Mesendoderm (in vitro differentiated cells): ENCODE data around the gene P2RY6.
A peak's percentile ranks its signal among the peaks of the same experiment; 100 is the strongest.

ENCODE experiments used
- DNase-seq: peaks from one replicate; pipeline ENCODE4 v3.0.0; 2013
- H2AK5ac ChIP-seq: 2 replicates; pipeline ENCODE4 v1.6.1; 2013; ENCODE audit warnings: low read length, inconsistent platforms
- H2BK120ac ChIP-seq: 2 replicates; pipeline ENCODE4 v1.6.1; 2013; ENCODE audit warnings: low read depth, mild to moderate bottlenecking, low read length, moderate library complexity, mixed read lengths
- H2BK15ac ChIP-seq: replicated peaks from 2 replicates; pipeline ENCODE4 v1.6.1; 2013; ENCODE audit warnings: low read depth, mild to moderate bottlenecking, moderate library complexity
- H2BK5ac ChIP-seq: 2 replicates; pipeline ENCODE4 v1.6.1; 2013; ENCODE audit warnings: low read length, inconsistent platforms
- H3K18ac ChIP-seq: 2 replicates; pipeline ENCODE4 v1.6.1; 2013; ENCODE audit warnings: mild to moderate bottlenecking, low read length, mixed read lengths
- H3K23ac ChIP-seq: one replicate; pipeline ENCODE4 v1.6.1; 2013; ENCODE audit warnings: low read length
- H3K27ac ChIP-seq: 2 replicates; pipeline ENCODE4 v1.5.1; 2013; ENCODE audit warnings: low read depth, mild to moderate bottlenecking, inconsistent platforms, low read length, moderate library complexity
- H3K27me3 ChIP-seq: 2 replicates; pipeline ENCODE4 v1.6.1; 2013; ENCODE audit warnings: low read length, control low read depth, mild to moderate bottlenecking, inconsistent platforms; ENCODE audit not compliant: insufficient read depth, poor library complexity
- H3K36me3 ChIP-seq: 2 replicates; pipeline ENCODE4 v1.6.1; 2013; ENCODE audit warnings: low read length, inconsistent platforms; ENCODE audit not compliant: control insufficient read depth, insufficient read depth
- H3K4ac ChIP-seq: one replicate; pipeline ENCODE4 v1.6.1; 2013; ENCODE audit warnings: low read depth, mild to moderate bottlenecking, low read length, moderate library complexity
- H3K4me1 ChIP-seq: 2 replicates; pipeline ENCODE4 v1.6.1; 2013; ENCODE audit warnings: low read depth, low read length, inconsistent platforms; ENCODE audit not compliant: control insufficient read depth
- H3K4me2 ChIP-seq: 2 replicates; pipeline ENCODE4 v1.6.1; 2013; ENCODE audit warnings: low read length
- H3K4me3 ChIP-seq: 2 replicates; pipeline ENCODE4 v1.5.1; 2013; ENCODE audit warnings: mild to moderate bottlenecking, low read length
- H3K56ac ChIP-seq: one replicate; pipeline ENCODE4 v1.6.1; 2013; ENCODE audit warnings: low read length
- H3K79me1 ChIP-seq: 2 replicates; pipeline ENCODE4 v1.6.1; 2013; ENCODE audit warnings: low read length, inconsistent platforms
- H3K79me2 ChIP-seq: 2 replicates; pipeline ENCODE4 v1.6.1; 2013; ENCODE audit warnings: mild to moderate bottlenecking, low read length; ENCODE audit not compliant: control insufficient read depth, insufficient read depth
- H3K9ac ChIP-seq: 2 replicates; pipeline ENCODE4 v1.6.1; 2013; ENCODE audit warnings: low read length, inconsistent platforms
- H4K5ac ChIP-seq: one replicate; pipeline ENCODE4 v1.6.1; 2013; ENCODE audit warnings: low read length
- H4K8ac ChIP-seq: one replicate; pipeline ENCODE4 v1.6.1; 2013; ENCODE audit warnings: low read depth, mild to moderate bottlenecking, control low read depth, low read length, moderate library complexity
- WGBS: extraction: QIAGEN DNeasy Blood & Tissue Kit; methylation state at CpG from one replicate; pipeline ENCODE4 v1.1.7; 2013; ENCODE audit warnings: low lambda C conversion rate, missing lambda C conversion rate; ENCODE audit not compliant: insufficient coverage; ENCODE audit errors: extremely low coverage; 5-methylcytosine and 5-hydroxymethylcytosine counted together

P2RY6 gene

DNA sequence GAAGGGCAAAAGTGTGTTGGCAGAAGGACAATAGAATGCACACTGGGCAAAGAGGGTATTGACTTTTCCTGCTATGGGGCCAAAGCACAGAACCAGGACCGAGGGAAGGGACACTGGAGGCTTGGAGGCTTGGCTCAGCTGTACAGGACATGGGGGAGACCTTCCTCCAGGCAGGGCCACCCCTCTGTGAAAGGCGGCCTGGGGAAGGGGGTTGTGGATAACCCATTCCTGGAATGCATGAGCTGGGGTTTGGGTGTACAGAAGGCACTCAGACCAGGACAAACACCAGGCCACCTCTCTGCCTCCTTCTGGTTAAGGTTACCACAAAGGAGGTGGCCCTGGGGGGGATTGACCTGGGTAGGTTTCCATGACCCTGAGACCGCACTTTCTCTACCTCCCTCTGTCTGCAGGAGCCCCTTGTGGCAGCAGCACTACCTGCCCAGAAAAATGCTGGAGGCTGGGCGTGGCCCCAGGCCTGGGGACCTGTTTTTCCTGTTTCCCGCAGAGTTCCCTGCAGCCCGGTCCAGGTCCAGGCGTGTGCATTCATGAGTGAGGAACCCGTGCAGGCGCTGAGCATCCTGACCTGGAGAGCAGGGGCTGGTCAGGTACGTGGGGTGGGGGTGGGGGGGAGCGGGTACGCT, 44.4 kb upstream of the P2RY6 start:
- Histone ChIP-seq H3K4me1 (peaks cover 1% of the 10 kb centered on the region), H3K18ac (no peak overlapping the region), H3K4ac (no peak overlapping the region), H2BK15ac (no peak overlapping the region), H3K79me1 (no peaks in the 10 kb centered on the region), H4K8ac (no peak overlapping the region), H3K56ac (no peak overlapping the region), H3K9ac (no peak overlapping the region), H3K4me2 (no peak overlapping the region), H3K23ac (no peak overlapping the region), H2BK120ac (no peak overlapping the region), H3K27me3 (no peaks in the 10 kb centered on the region), H2BK5ac (no peak overlapping the region), H3K27ac (no peak overlapping the region), H4K5ac (no peak overlapping the region), H2AK5ac (no peak overlapping the region), H3K4me3 (no peak overlapping the region), H3K36me3 (no peaks in the 10 kb centered on the region), H3K79me2 (no peaks in the 10 kb centered on the region)
- WGBS, result no CpG with 5 or more reads among the region's 12 CpGs
- peak; percentile 89 for DNase-seq

DNA sequence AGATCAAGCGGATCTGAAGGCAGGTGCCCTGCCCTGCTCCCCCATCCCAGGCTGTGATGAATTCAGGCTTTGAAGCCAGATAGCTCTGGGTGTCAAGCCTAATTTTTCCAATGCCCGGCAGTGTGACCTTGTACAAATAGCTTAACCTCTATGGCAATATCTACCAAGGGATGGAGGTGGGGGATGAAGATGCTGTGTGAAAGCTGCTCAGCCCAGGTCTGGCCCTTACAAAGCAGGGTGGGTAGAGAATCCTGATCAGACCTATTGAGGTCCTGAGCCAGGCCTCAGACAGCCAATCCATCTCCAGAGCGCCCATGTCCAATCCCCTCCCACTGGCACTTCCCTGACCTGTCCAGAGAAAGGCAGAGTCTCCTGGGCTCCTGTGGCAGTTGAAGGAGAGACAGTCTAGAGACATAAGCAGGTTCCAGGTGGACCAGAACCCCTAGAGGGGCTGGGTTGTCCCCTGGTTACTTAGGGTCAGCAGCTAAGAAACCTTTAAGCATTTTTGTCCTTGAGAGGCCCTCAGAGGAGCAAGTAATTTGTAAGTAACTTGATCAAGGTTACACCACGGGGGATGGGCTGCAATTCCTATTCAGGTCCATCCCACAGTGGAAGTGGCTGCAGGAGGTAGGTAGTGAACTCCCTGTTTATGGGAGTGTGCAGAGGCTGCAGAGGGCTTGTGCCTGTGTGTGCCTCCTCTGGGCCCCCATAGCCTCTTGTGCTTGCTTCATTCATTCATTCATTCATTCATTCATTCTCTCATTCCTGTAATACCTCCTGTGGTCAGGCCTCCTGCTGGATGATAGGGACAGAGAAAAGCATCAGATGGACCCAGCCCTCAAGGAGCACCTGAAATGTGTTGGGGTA, 43.6 kb upstream of the P2RY6 start:
- no peak overlapping the region for H2BK15ac ChIP-seq
- H2BK120ac ChIP-seq, result no peak overlapping the region
- no peak overlapping the region for H3K56ac ChIP-seq
- H3K79me2 ChIP-seq, result no peaks in the 10 kb centered on the region
- no peaks in the 10 kb centered on the region for H3K79me1 ChIP-seq
- H3K18ac ChIP-seq, result no peak overlapping the region
- H3K27me3 ChIP-seq, result no peaks in the 10 kb centered on the region
- no peak overlapping the region for H3K27ac ChIP-seq
- H3K23ac ChIP-seq, result no peak overlapping the region
- H4K8ac ChIP-seq, result no peak overlapping the region
- no peak overlapping the region for H3K4me2 ChIP-seq
- no peak overlapping the region for H3K4ac ChIP-seq
- no peak overlapping the region for H4K5ac ChIP-seq
- DNase-seq, result no peak
- no peak overlapping the region for H3K4me3 ChIP-seq
- H3K9ac ChIP-seq, result no peak overlapping the region
- no peaks in the 10 kb centered on the region for H3K36me3 ChIP-seq
- no CpG with 5 or more reads among the region's 4 CpGs for WGBS
- peaks cover 1% of the 10 kb centered on the region for H3K4me1 ChIP-seq
- no peak overlapping the region for H2AK5ac ChIP-seq
- no peak overlapping the region for H2BK5ac ChIP-seq

GRCh38 chr11:73229321-73229895, 42.7 kb upstream of the P2RY6 start:
- Histone ChIP-seq H2BK120ac (no peak overlapping the region), H2BK5ac (no peak overlapping the region), H2BK15ac (no peak overlapping the region), H4K5ac (no peak overlapping the region), H3K4ac (no peak overlapping the region), H3K23ac (no peak overlapping the region), H3K79me1 (no peaks in the 10 kb centered on the region), H3K4me3 (no peak overlapping the region), H3K4me2 (no peak overlapping the region), H4K8ac (no peak overlapping the region), H3K4me1 (peaks cover 1% of the 10 kb centered on the region), H3K27ac (no peak overlapping the region), H3K9ac (no peak overlapping the region), H3K27me3 (no peaks in the 10 kb centered on the region), H3K79me2 (no peaks in the 10 kb centered on the region), H3K18ac (no peak overlapping the region), H3K56ac (no peak overlapping the region), H3K36me3 (no peaks in the 10 kb centered on the region), H2AK5ac (no peak overlapping the region)
- DNase-seq, result no peak
- no CpG with 5 or more reads among the region's 11 CpGs for WGBS

GRCh38 chr11:73229896-73230875, 42.0 kb upstream of the P2RY6 start:
- no peak overlapping the region for H3K4me2 ChIP-seq
- H3K4ac ChIP-seq, result no peak overlapping the region
- no peaks in the 10 kb centered on the region for H3K79me1 ChIP-seq
- H2AK5ac ChIP-seq, result no peak overlapping the region
- no peak overlapping the region for H3K4me3 ChIP-seq
- no CpG with 5 or more reads among the region's 16 CpGs for WGBS
- no peak overlapping the region for H3K27ac ChIP-seq
- peaks cover 1% of the 10 kb centered on the region for H3K4me1 ChIP-seq
- no peak overlapping the region for H3K23ac ChIP-seq
- no peak for DNase-seq
- no peak overlapping the region for H4K5ac ChIP-seq
- no peaks in the 10 kb centered on the region for H3K27me3 ChIP-seq
- H3K79me2 ChIP-seq, result no peaks in the 10 kb centered on the region
- no peak overlapping the region for H4K8ac ChIP-seq
- no peak overlapping the region for H2BK120ac ChIP-seq
- H3K18ac ChIP-seq, result no peak overlapping the region
- no peaks in the 10 kb centered on the region for H3K36me3 ChIP-seq
- no peak overlapping the region for H2BK5ac ChIP-seq
- H3K56ac ChIP-seq, result peak overlapping the region; percentile 11
- no peak overlapping the region for H2BK15ac ChIP-seq
- no peak overlapping the region for H3K9ac ChIP-seq

GRCh38 chr11:73230931-73231330, 41.2 kb upstream of the P2RY6 start:
- no peaks in the 10 kb centered on the region for H3K79me2 ChIP-seq
- H3K79me1 ChIP-seq, result no peaks in the 10 kb centered on the region
- H3K36me3 ChIP-seq, result no peaks in the 10 kb centered on the region
- H3K4me1 ChIP-seq, result peaks cover 1% of the 10 kb centered on the region
- H3K4ac ChIP-seq, result no peak overlapping the region
- H3K23ac ChIP-seq, result no peak overlapping the region
- H3K9ac ChIP-seq, result no peak overlapping the region
- DNase-seq, result no peak
- H3K27ac ChIP-seq, result no peak overlapping the region
- H2BK15ac ChIP-seq, result no peak overlapping the region
- no peak overlapping the region for H2BK120ac ChIP-seq
- H2AK5ac ChIP-seq, result no peak overlapping the region
- no CpG with 5 or more reads among the region's 7 CpGs for WGBS
- no peak overlapping the region for H3K18ac ChIP-seq
- H3K4me3 ChIP-seq, result no peak overlapping the region
- no peak overlapping the region for H3K56ac ChIP-seq
- H3K4me2 ChIP-seq, result no peak overlapping the region
- no peak overlapping the region for H4K8ac ChIP-seq
- H3K27me3 ChIP-seq, result no peaks in the 10 kb centered on the region
- H4K5ac ChIP-seq, result no peak overlapping the region
- H2BK5ac ChIP-seq, result no peak overlapping the region
